ENCODE data around the gene UPF1.

DNA sequence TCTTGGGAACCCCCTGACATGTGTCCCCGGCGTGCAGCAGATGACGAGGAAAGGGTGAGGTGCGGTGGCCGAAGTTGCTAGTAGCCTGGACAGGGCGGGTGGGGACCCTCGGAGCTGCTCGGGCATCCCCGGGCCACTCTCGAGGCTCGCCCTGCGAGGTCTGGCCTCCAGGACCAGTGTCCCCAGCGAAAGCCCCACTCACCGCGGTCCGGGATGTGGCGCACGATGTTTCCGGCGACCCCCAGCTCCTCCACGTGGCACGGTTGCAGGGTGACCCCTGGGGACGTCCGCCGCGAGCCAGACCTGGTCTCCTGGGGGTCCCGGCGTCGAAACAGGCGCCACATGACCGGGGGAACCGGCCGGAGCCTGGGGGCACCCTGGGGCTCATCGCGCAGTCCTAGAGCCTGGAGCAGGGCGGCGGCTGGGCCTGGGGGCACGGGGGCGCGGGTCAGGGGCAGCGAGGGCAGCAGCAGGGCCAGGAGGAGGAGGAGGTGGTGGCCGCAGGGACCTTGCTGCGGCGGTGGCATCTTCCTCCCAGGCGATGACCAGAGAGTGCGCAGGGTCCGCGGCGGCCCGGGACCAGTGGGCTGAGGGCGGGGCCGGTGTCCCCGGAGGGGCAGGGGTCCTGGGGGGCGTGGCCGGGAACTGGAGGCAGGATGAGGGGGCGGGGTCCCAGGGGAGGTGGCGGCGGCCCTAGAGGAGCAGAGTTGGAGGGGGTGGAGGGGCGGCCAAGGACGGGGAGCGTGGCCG, 38.2 kb downstream of the UPF1 start:
- no peak for TF ChIP-seq POLR2A (IDR thresholded peaks at IDR 0.05)
- TF ChIP-seq, protein P1, sequence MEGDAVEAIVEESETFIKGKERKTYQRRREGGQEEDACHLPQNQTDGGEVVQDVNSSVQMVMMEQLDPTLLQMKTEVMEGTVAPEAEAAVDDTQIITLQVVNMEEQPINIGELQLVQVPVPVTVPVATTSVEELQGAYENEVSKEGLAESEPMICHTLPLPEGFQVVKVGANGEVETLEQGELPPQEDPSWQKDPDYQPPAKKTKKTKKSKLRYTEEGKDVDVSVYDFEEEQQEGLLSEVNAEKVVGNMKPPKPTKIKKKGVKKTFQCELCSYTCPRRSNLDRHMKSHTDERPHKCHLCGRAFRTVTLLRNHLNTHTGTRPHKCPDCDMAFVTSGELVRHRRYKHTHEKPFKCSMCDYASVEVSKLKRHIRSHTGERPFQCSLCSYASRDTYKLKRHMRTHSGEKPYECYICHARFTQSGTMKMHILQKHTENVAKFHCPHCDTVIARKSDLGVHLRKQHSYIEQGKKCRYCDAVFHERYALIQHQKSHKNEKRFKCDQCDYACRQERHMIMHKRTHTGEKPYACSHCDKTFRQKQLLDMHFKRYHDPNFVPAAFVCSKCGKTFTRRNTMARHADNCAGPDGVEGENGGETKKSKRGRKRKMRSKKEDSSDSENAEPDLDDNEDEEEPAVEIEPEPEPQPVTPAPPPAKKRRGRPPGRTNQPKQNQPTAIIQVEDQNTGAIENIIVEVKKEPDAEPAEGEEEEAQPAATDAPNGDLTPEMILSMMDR (IDR thresholded peaks at IDR 0.05) = no peak

All from heart left ventricle (tissue), 13 donors.